ENCODE data around the gene USP7. TPM values are rescaled to one million over a fixed set of nuclear protein-coding genes. Genes with fewer than 3 reads are reported as not detected.

Gene USP7
- total and polyA plus RNA-seq, 2 donors: 39.1 to 100 TPM

DNA sequence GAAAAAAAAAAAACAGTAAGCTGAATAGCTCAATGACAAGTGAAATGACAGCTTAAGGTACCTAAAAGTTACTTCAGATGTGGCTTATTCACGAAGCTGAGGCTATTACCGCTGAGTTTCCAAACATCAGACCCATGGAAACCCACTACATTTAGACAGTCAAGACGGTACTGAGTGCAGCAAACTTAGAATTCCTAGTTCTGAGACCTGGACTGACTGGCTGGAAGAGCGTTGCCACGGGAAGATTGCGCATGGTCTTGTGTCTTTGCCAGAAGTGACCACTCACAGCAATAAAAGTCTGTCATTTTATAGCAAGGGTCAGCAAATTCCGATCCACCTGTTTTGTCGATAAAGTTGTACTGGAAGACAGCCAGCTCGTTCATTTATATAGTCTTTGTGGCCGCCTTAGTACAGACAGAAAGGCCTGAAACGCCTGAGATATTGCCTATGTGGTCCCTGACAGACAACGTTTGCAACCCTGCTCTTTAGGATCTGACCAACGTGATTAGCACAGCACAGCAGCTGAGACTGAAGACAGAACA, 62.3 kb downstream of the USP7 start:
- DNase-seq (ENCODE audit: extremely low spot score): no peak
- H3K36me3 ChIP-seq (ENCODE audit: insufficient read depth): peaks cover 6% of the 10 kb centered on the region

DNA sequence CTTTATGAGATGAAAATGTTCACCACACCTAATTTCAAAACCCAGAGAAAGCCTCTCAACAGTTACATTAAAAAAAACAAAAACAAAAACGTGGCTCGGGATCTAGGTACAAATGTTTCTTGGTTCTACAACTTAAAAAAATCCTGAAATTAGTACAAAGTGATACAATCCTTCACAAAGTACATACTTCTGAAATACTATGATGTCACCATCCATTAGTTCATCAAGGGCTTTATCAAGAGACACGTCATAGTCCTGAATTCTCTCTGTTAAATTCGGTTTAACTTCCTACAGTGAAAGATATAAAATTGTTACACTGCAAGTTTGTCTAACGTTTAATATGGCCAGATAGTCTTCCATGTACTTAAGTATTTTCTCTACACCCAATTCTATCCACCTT, 63.4 kb downstream of the USP7 start:
- no peaks in the 10 kb centered on the region for H3K4me1 ChIP-seq (ENCODE audit: insufficient read depth)
- H3K27ac ChIP-seq (ENCODE audit: low read depth): no peak overlapping the region
- peaks cover 6% of the 10 kb centered on the region for H3K36me3 ChIP-seq (ENCODE audit: insufficient read depth)
- no peak for DNase-seq (ENCODE audit: extremely low spot score)
- 80% methylated on average over 5 of the region's 5 CpGs for WGBS
- H3K4me3 ChIP-seq (ENCODE audit: low read depth, low read length): no peak overlapping the region

More for the DNA sequence above, 62.3 kb downstream of the USP7 start:
- Histone ChIP-seq H3K4me1 (ENCODE audit: insufficient read depth) (no peaks in the 10 kb centered on the region), H3K4me3 (ENCODE audit: low read depth, low read length) (no peak overlapping the region), H3K27ac (ENCODE audit: low read depth) (no peak overlapping the region)
- 83% methylated on average over 13 of the region's 13 CpGs for WGBS

DNA sequence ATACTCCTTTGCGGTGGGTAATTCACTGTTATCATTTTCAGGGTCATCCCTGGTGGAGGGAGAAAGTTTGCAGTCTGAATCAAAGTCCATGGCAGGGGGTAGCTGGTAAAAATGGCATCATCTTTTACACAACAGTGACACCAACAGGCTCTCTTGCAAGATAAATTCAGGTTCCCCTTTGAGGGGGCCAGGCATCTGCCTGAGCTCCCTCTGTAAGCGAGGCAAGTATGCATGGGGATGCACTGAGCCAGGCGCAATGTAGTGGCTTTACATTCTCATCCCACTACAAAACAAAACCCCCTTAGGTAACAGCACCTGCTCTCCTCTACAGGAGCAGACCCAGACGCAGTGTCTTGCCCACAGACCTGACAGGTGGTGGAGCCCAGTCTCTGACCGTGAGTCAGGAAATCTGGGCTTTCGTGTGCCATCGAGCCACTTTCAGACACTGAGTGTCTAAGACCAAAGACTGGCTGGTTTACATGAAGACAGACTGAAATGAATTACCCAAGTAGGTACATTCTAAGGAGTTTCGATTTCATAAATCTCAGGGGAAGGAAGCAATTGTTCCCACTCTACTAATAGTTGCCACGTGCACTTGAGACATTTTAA, 63.9 kb downstream of the USP7 start:
- Histone ChIP-seq H3K36me3 (ENCODE audit: insufficient read depth) (peaks cover 6% of the 10 kb centered on the region), H3K27ac (ENCODE audit: low read depth) (no peak overlapping the region), H3K4me3 (ENCODE audit: low read depth, low read length) (no peak overlapping the region), H3K4me1 (ENCODE audit: insufficient read depth) (no peaks in the 10 kb centered on the region)
- WGBS: 88% methylated on average over 9 of the region's 9 CpGs
- DNase-seq (ENCODE audit: extremely low spot score): no peak

DNA sequence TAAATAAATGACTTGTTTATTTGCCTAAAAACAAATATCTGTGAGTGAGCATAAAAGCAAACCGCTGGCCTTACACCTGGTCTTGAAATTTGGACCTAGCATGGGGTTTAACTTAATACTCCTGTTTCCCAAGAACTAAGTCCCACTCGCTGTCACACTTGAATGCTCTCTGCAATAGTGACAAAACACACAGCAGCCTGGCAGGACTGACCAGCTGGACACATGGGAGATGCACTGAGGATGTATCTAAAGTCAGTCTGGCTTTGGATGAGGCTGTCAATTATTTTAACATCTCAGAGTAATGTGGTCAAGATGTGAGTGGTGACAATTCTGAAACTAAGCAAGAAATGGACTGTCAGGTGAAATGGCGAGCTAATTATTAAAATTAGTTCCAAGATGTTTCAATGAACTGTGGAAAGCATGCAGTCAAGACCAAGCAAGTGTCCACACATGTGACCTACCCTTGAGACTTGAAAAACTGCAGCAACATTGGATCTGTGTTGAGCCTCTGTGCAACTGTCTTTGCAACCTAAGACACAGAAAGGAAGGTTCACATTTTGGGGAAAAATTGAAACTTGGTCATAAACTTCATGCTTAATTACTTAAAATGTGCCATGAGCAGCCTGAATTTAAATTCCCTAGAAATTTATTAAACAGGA, 64.9 kb downstream of the USP7 start:
- no peaks in the 10 kb centered on the region for H3K4me1 ChIP-seq (ENCODE audit: insufficient read depth)
- H3K27ac ChIP-seq (ENCODE audit: low read depth): no peak overlapping the region
- no peak for DNase-seq (ENCODE audit: extremely low spot score)
- H3K4me3 ChIP-seq (ENCODE audit: low read depth, low read length): no peak overlapping the region
- 94% methylated on average over 3 of the region's 3 CpGs for WGBS
- peaks cover 4% of the 10 kb centered on the region for H3K36me3 ChIP-seq (ENCODE audit: insufficient read depth)

DNA sequence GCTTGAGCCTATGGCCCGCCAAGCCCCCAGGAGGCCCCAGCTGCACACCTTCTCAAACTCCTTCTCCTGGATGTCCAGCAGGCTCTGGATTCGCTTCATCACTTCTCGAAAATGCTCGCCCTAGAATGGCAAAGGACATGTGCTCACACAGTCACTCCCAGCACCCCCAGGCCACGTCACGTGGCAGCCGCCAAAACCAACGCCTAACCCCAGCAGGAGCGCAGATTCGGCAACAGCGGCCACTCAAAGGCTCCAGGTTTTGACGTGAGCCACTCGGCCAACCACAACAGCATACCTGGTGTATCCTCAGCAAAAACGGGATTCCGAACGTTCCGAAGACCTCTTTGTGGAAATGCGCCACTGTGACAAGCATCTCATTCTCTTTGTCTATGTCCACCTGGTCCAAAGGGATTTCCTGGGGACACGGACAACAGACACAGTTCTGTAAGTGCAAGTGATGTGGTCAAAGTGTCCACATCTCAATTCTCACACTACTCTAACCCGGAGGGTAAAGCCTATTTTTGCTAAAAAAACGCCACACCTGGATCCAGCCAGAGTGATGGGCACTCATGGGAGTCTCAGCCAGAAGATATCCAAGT, 68.9 kb downstream of the USP7 start:
- Histone ChIP-seq H3K36me3 (ENCODE audit: insufficient read depth) (peaks cover 2% of the 10 kb centered on the region), H3K4me3 (ENCODE audit: low read depth, low read length) (no peak overlapping the region), H3K4me1 (ENCODE audit: insufficient read depth) (no peaks in the 10 kb centered on the region), H3K27ac (ENCODE audit: low read depth) (no peak overlapping the region)
- no peak for DNase-seq (ENCODE audit: extremely low spot score)
- 96% methylated on average over 21 of the region's 21 CpGs for WGBS

DNA sequence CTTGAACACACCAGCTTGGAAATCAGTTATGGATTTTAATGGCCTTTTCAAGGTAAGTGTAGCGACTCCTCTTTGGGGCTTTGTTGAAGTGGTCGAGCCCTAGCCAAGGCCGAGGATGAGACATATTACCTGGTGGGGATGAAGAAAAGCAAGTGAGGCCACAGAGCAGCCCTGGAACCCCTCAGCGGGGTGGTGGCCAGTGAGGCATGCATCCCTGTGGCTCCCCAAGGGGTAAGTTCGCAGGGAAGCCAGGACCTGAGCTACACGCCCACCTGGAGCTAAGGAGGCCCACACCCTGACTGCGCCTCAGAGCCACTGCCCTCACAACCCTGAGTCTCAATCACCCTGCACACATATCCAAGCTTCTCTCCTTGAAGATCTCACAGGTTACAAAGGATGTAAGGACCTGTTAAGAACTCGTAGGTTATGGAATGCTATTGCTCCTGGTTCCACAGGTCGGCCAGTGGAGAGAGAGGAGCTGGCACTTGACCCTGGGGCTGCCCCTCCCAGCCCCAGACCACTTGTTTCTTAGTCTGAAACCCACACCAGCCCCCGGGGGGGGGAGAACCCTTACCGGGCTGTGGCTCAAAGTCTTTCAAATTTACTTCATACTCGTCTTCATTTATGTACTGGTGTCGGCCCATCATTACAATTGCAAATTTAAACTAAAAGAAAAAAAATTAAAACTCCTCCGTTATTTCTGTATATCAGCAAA, 69.6 kb downstream of the USP7 start:
- WGBS: 88% methylated on average over 14 of the region's 14 CpGs
- no peak for DNase-seq (ENCODE audit: extremely low spot score)
- H3K36me3 ChIP-seq (ENCODE audit: insufficient read depth): peaks cover 2% of the 10 kb centered on the region

DNA sequence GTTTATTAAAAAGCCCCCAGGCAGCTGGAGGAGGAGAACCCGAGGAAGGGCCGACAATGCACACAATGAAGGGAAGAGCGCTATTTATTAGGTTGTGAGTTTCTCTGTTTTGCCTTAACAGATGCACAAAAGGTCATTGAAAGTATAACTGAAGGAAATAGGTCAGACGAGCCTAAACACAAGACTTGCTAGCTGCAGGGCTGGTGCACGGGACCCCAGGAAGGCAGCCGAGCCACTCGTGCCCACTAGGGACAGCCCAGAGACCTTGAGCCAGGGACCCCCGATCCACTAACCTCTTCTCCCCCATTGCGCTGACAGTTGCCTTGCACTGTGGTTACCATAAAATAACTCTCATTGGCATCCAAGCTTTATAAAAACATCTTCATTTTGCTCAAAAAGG, 70.3 kb downstream of the USP7 start:
- WGBS: 83% methylated on average over 9 of the region's 9 CpGs

More for the DNA sequence above, 69.6 kb downstream of the USP7 start:
- H3K4me1 ChIP-seq (ENCODE audit: insufficient read depth): no peaks in the 10 kb centered on the region
- H3K4me3 ChIP-seq (ENCODE audit: low read depth, low read length): no peak overlapping the region
- no peak overlapping the region for H3K27ac ChIP-seq (ENCODE audit: low read depth)

DNA sequence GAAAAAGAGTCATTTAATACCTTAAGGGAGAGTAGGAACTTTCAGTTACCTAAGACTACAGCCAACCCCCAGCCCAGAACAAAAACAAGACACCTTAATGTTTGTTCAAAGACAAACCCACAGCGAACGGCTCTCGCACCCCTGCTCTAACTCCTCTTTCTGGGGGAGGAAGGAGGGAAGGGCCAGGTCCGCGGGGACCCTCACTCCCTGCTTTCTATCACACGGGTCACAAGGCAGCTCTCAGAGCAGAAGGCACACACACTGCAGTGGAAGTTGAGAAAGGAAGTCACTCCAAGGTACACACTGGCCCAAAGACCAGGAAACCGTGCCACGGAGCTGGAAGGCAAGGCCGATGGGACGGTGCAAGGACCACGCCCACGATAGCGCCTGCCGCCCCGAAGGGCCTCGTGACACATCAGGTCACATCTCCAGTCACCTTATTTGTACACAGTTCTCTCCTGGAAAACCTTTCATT, 71.6 kb downstream of the USP7 start:
- Histone ChIP-seq H3K36me3 (ENCODE audit: insufficient read depth) (peaks cover 2% of the 10 kb centered on the region), H3K4me3 (ENCODE audit: low read depth, low read length) (no peak overlapping the region), H3K27ac (ENCODE audit: low read depth) (no peak overlapping the region), H3K4me1 (ENCODE audit: insufficient read depth) (no peaks in the 10 kb centered on the region)
- DNase-seq (ENCODE audit: extremely low spot score): no peak
- WGBS: 88% methylated on average over 16 of the region's 16 CpGs

More for the DNA sequence above, 70.3 kb downstream of the USP7 start:
- H3K4me1 ChIP-seq (ENCODE audit: insufficient read depth): no peaks in the 10 kb centered on the region
- DNase-seq (ENCODE audit: extremely low spot score): no peak
- no peak overlapping the region for H3K27ac ChIP-seq (ENCODE audit: low read depth)
- H3K4me3 ChIP-seq (ENCODE audit: low read depth, low read length): no peak overlapping the region
- peaks cover 2% of the 10 kb centered on the region for H3K36me3 ChIP-seq (ENCODE audit: insufficient read depth)

DNA sequence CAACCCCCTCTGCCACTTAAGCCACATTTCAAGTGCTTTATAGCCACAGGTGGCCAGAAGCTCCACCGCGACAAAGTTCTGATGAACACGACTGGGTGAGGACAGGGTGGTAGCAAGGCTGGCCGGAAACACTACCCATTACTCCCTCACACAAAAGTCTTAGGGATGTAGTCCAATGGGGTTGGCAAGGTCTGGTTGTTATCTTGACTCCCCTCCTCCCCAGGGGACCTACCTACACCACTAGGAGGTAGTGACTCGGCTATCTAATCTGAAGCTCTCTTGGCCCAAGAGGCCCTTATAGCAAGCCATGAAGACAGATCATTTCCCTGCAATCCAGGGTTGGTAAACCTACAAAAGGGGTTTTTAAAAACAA, 73.2 kb downstream of the USP7 start:
- no peaks in the 10 kb centered on the region for H3K4me1 ChIP-seq (ENCODE audit: insufficient read depth)
- peaks cover 2% of the 10 kb centered on the region for H3K36me3 ChIP-seq (ENCODE audit: insufficient read depth)
- WGBS: 86% methylated on average over 5 of the region's 5 CpGs
- no peak overlapping the region for H3K27ac ChIP-seq (ENCODE audit: low read depth)
- DNase-seq (ENCODE audit: extremely low spot score): no peak
- no peak overlapping the region for H3K4me3 ChIP-seq (ENCODE audit: low read depth, low read length)

DNA sequence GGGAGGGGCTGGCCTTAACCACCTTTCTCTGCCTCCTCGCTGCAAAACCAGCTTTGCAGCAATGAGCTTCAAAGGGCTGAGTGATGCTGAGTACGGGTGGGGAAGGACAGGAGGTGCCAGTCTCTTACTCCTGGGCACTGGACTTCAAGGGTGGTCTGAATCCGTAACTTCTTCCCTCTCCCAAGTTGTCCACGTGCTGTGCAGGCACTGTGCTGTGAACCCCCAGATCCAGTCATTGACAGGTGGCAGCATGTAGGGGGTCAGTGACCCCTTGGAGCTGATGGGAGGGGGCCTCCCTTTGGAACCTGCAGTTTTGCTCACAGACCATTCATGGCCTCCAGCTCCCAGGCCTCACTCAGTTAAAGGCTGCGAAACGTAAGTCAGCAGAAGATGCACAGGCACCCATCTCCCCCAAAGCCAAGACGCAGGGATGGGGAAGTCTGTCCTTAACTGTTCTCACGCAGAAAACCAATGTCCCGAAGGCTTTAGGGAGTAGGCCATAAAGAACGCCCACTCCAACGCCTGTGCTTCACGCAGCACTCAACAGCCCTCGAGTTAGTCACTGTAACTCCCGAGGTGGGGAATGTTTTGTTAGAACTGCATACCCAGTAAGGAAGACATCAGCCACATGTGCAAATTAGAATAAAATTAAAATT, 73.7 kb downstream of the USP7 start:
- WGBS: 77% methylated on average over 14 of the region's 14 CpGs
- Histone ChIP-seq H3K36me3 (ENCODE audit: insufficient read depth) (peaks cover 2% of the 10 kb centered on the region), H3K27ac (ENCODE audit: low read depth) (no peak overlapping the region), H3K4me1 (ENCODE audit: insufficient read depth) (no peaks in the 10 kb centered on the region), H3K4me3 (ENCODE audit: low read depth, low read length) (no peak overlapping the region)
- DNase-seq (ENCODE audit: extremely low spot score): no peak

DNA sequence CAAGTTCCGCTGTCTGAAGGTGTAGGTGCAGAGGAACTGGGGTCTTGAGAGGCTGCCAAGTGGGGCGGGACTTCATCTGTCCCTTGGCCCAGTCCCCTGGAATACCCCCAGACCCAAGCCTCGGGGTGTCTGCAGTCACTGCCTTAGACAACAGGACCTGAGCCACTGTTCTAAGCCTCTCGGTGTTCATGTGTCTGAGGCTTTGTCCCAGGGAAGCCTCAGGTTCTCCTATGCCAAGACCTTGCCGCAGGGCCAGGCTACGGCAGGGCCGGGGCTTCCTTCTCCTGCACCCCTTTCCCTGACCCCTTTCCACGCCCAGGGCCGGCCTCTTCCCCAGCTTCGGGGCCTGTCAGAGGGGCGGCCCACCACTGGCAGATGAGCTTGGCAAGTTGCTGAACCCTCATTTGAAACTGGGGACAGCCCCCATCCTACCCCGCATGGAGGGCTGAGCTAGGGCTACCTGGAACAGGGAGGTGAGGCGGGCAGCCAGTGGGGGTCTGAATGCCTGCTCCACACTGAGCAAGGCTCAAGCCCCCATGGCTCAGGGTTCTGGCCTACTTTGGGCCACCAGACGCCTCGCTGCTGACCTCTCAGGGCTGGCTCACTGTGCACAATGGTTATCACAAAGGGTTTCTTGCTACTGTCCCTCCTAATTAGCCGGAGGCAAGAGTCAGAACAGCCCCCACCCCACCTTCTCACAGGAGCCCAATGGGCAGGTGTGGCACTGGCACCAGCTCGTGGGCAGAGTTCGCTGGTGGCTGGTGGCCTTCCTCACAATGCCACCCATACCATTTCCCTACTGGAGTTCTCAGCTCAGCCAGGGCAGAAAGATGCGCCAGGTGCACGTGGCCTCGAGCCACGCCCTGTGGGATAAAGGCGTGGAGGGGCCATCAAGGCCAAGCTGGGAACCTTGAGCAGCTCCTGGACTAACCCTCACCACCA, 74.5 kb downstream of the USP7 start:
- Histone ChIP-seq H3K4me1 (ENCODE audit: insufficient read depth) (no peaks in the 10 kb centered on the region), H3K4me3 (ENCODE audit: low read depth, low read length) (no peak overlapping the region), H3K36me3 (ENCODE audit: insufficient read depth) (peaks cover 2% of the 10 kb centered on the region), H3K27ac (ENCODE audit: low read depth) (no peak overlapping the region)
- 84% methylated on average over 23 of the region's 23 CpGs for WGBS
- no peak for DNase-seq (ENCODE audit: extremely low spot score)

DNA sequence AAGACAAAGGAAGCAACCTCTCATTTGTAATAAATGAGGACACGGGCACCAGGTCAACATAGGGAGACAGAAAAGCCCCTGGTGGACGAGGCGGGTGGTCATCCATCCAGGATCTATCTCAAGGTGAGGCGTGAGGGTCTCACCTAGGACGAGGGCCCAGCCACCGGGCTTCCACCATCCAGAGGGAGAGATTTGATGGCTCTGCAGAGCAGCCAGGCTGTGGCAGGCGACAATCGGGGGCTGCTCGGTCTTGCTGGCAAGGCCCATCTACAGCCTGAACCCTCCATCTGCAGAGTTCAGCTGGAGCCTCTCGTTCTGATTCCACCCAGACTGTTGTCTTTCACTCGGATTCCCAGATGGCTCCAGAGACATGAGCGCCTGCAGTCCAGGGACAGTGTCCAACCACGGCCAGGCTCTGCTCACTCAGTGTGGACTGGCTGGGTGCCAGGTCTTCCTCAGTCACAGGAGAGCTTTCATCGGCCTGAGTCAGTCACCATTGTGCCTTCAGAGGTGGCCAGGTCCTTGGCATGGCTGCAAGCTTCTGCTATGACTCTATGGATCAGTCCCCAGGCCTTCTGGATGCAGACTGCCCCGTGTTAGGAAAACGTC, 75.7 kb downstream of the USP7 start:
- H3K27ac ChIP-seq (ENCODE audit: low read depth): no peak overlapping the region
- H3K36me3 ChIP-seq (ENCODE audit: insufficient read depth): no peaks in the 10 kb centered on the region
- no peaks in the 10 kb centered on the region for H3K4me1 ChIP-seq (ENCODE audit: insufficient read depth)
- DNase-seq (ENCODE audit: extremely low spot score): no peak
- H3K4me3 ChIP-seq (ENCODE audit: low read depth, low read length): no peak overlapping the region
- WGBS: 68% methylated on average over 16 of the region's 16 CpGs

Data from urinary bladder (tissue), 4 donors.